Measurements from ENCODE around the gene PRM3.
A peak's percentile ranks its signal among the peaks of the same experiment; 100 is the strongest.

The PRM3 gene

GRCh38 chr16:11232302-11232851, 41.1 kb downstream of the PRM3 start:
- no peaks in the 10 kb centered on the region for H3K36me3 ChIP-seq (ENCODE audit: insufficient read depth, low read length)
- H2AFZ ChIP-seq (ENCODE audit: low read length), result no peak overlapping the region
- H3K27me3 ChIP-seq (ENCODE audit: insufficient read depth, low read length), result no peaks in the 10 kb centered on the region
- H3K9me2 ChIP-seq (ENCODE audit: low read depth, low read length), result no peaks in the 10 kb centered on the region
- peaks cover 16% of the 10 kb centered on the region for H3K4me1 ChIP-seq (ENCODE audit: insufficient read depth, low read length, severe bottlenecking)
- no peak overlapping the region for H3K27ac ChIP-seq (ENCODE audit: low read depth, low read length, poor library complexity, severe bottlenecking)
- no peak overlapping the region for H3K4me3 ChIP-seq (ENCODE audit: low read depth, low read length, poor library complexity, severe bottlenecking)
- no peaks in the 10 kb centered on the region for H3F3A ChIP-seq (ENCODE audit: insufficient read depth, low read length)
- no peak overlapping the region for H3K9ac ChIP-seq (ENCODE audit: low read length)
- TF ChIP-seq EZH2 (IDR thresholded peaks at IDR 0.05; ENCODE audit: borderline replicate concordance, low read length) (no peak), CTCF (IDR thresholded peaks at IDR 0.05; ENCODE audit: low read length) (no peak)
- no peaks in the 10 kb centered on the region for H3K79me2 ChIP-seq (ENCODE audit: insufficient read depth, low read length)
- H4K20me1 ChIP-seq (ENCODE audit: insufficient read depth, low read length), result no peaks in the 10 kb centered on the region
- H3K4me2 ChIP-seq (ENCODE audit: low read length), result peak overlapping the region; percentile 19; the same call in 1 of the 2 replicates
- H3K9me3 ChIP-seq (ENCODE audit: low read length), result no peaks in the 10 kb centered on the region

GRCh38 chr16:11231367-11231970, 42.0 kb downstream of the PRM3 start:
- no peak for TF ChIP-seq EZH2 (IDR thresholded peaks at IDR 0.05; ENCODE audit: borderline replicate concordance, low read length)
- TF ChIP-seq CTCF (IDR thresholded peaks at IDR 0.05; ENCODE audit: low read length), result no peak
- H3K4me2 ChIP-seq (ENCODE audit: low read length), result no peak overlapping the region
- H3K4me1 ChIP-seq (ENCODE audit: insufficient read depth, low read length, severe bottlenecking), result peaks cover 16% of the 10 kb centered on the region
- no peak overlapping the region for H3K4me3 ChIP-seq (ENCODE audit: low read depth, low read length, poor library complexity, severe bottlenecking)
- H3K9me3 ChIP-seq (ENCODE audit: low read length), result no peaks in the 10 kb centered on the region
- no peaks in the 10 kb centered on the region; the same call in 1 of the 2 replicates for H3K27me3 ChIP-seq (ENCODE audit: insufficient read depth, low read length)
- H3K36me3 ChIP-seq (ENCODE audit: insufficient read depth, low read length), result no peaks in the 10 kb centered on the region
- no peak overlapping the region for H2AFZ ChIP-seq (ENCODE audit: low read length)
- H3K27ac ChIP-seq (ENCODE audit: low read depth, low read length, poor library complexity, severe bottlenecking), result no peak overlapping the region
- no peaks in the 10 kb centered on the region for H3K9me2 ChIP-seq (ENCODE audit: low read depth, low read length)
- no peaks in the 10 kb centered on the region for H3F3A ChIP-seq (ENCODE audit: insufficient read depth, low read length)
- no peak overlapping the region for H3K9ac ChIP-seq (ENCODE audit: low read length)
- H3K79me2 ChIP-seq (ENCODE audit: insufficient read depth, low read length), result no peaks in the 10 kb centered on the region
- no peaks in the 10 kb centered on the region for H4K20me1 ChIP-seq (ENCODE audit: insufficient read depth, low read length)

- no peaks in the 10 kb centered on the region for H4K20me1 ChIP-seq (ENCODE audit: insufficient read depth, low read length)
- peaks cover 25% of the 10 kb centered on the region for H3K4me1 ChIP-seq (ENCODE audit: insufficient read depth, low read length, severe bottlenecking)
- H3K27ac ChIP-seq (ENCODE audit: low read depth, low read length, poor library complexity, severe bottlenecking), result no peak overlapping the region
- H3K27me3 ChIP-seq (ENCODE audit: insufficient read depth, low read length), result no peaks in the 10 kb centered on the region; the same call in 1 of the 2 replicates
- TF ChIP-seq CTCF (IDR thresholded peaks at IDR 0.05; ENCODE audit: low read length) (no peak), EZH2 (IDR thresholded peaks at IDR 0.05; ENCODE audit: borderline replicate concordance, low read length) (no peak)
- no peaks in the 10 kb centered on the region for H3K9me2 ChIP-seq (ENCODE audit: low read depth, low read length)
- H3K9ac ChIP-seq (ENCODE audit: low read length), result no peak overlapping the region
- no peak overlapping the region for H2AFZ ChIP-seq (ENCODE audit: low read length)
- no peaks in the 10 kb centered on the region for H3F3A ChIP-seq (ENCODE audit: insufficient read depth, low read length)
- H3K79me2 ChIP-seq (ENCODE audit: insufficient read depth, low read length), result no peaks in the 10 kb centered on the region
- no peak overlapping the region for H3K4me2 ChIP-seq (ENCODE audit: low read length)
- H3K9me3 ChIP-seq (ENCODE audit: low read length), result no peaks in the 10 kb centered on the region
- H3K4me3 ChIP-seq (ENCODE audit: low read depth, low read length, poor library complexity, severe bottlenecking), result no peak overlapping the region
- H3K36me3 ChIP-seq (ENCODE audit: insufficient read depth, low read length), result no peaks in the 10 kb centered on the region
Measured at GRCh38 chr16:11229906-11230305, 43.5 kb downstream of the PRM3 start.
